Neural progenitor cell (in vitro differentiated cells): ENCODE results near the gene LRP1. TPM values are rescaled to one million over a fixed set of nuclear protein-coding genes. Genes with fewer than 3 reads are reported as not detected.

Experiments used
- DNase-seq: peaks from one replicate; pipeline ENCODE4 v3.0.0-alpha.2; 2016; ENCODE audit warnings: low spot score
- H2AFZ ChIP-seq: fragments of 200-600 bp; sonication (generic); replicated peaks from 2 replicates; pipeline ENCODE4 v1.6.1; 2016; ENCODE audit warnings: antibody characterized with exemption
- H3F3A ChIP-seq: fragments of 200-600 bp; sonication (generic); 2 replicates; pipeline ENCODE4 v1.6.1; 2016; ENCODE audit warnings: antibody characterized with exemption, low read depth
- H3K27ac ChIP-seq: fragments of 200-600 bp; sonication (generic); 2 replicates; pipeline ENCODE4 v1.5.1; 2016; ENCODE audit warnings: mild to moderate bottlenecking
- H3K27me3 ChIP-seq: fragments of 200-600 bp; sonication (generic); 2 replicates; pipeline ENCODE4 v1.6.1; 2016; ENCODE audit warnings: mild to moderate bottlenecking, moderate library complexity
- H3K36me3 ChIP-seq: fragments of 200-600 bp; sonication (generic); 2 replicates; pipeline ENCODE4 v1.5.1; 2016
- H3K4me1 ChIP-seq: fragments of 200-600 bp; sonication (generic); 2 replicates; pipeline ENCODE4 v1.6.1; 2016; ENCODE audit warnings: mixed run types
- H3K4me2 ChIP-seq: fragments of 200-600 bp; sonication (generic); 2 replicates; pipeline ENCODE4 v1.6.1; 2016
- H3K4me3 ChIP-seq: fragments of 200-600 bp; sonication (generic); 2 replicates; pipeline ENCODE4 v1.5.1; 2016
- H3K79me2 ChIP-seq: fragments of 200-600 bp; sonication (generic); 2 replicates; pipeline ENCODE4 v1.6.1; 2016; ENCODE audit warnings: low read depth
- H3K9ac ChIP-seq: fragments of 200-600 bp; sonication (generic); 2 replicates; pipeline ENCODE4 v1.6.1; 2016
- H3K9me3 ChIP-seq: fragments of 200-600 bp; sonication (generic); 2 replicates; pipeline ENCODE4 v1.5.1; 2016; ENCODE audit warnings: low read depth
- H4K20me1 ChIP-seq: fragments of 200-600 bp; sonication (generic); 2 replicates; pipeline ENCODE4 v1.6.1; 2016; ENCODE audit warnings: low read depth
- H3K27ac Mint-ChIP-seq: 3 replicates; pipeline ENCODE4 v1.8.0; 2021; ENCODE audit warnings: mixed read lengths
- H3K27me3 Mint-ChIP-seq: 2 replicates; pipeline ENCODE4 v1.8.0; 2022; ENCODE audit warnings: low read depth, mild to moderate bottlenecking, inconsistent platforms, moderate library complexity, mixed read lengths; ENCODE audit not compliant: insufficient read depth
- H3K36me3 Mint-ChIP-seq: 3 replicates; pipeline ENCODE4 v1.8.0; 2021; ENCODE audit warnings: mixed read lengths
- H3K4me1 Mint-ChIP-seq: 3 replicates; pipeline ENCODE4 v1.8.0; 2021; ENCODE audit warnings: mixed read lengths
- H3K4me3 Mint-ChIP-seq: 3 replicates; pipeline ENCODE4 v1.8.0; 2021; ENCODE audit warnings: mild to moderate bottlenecking, moderate library complexity, mixed read lengths
- H3K9me3 Mint-ChIP-seq: 3 replicates; pipeline ENCODE4 v1.8.0; 2020; ENCODE audit warnings: mixed read lengths
- EZH2 ChIP-seq: fragments of 200-600 bp; sonication (generic); IDR thresholded peaks from 2 replicates; pipeline ENCODE4 v1.6.1; 2017; ENCODE audit warnings: antibody characterized with exemption, mild to moderate bottlenecking, moderate library complexity
- EZH2phosphoT487 ChIP-seq: fragments of 200-600 bp; sonication (generic); IDR thresholded peaks from 2 replicates; pipeline ENCODE4 v1.6.1; 2017; ENCODE audit warnings: antibody characterized with exemption
- total RNA-seq: library from RNA; depleted of rRNA; stranded (reverse); fragments of >200 nt; gene quantifications from 2 replicates; pipeline ENCODE4 v1.2.3, GENCODE V29; 2015; ENCODE audit warnings: low replicate concordance
- TF ChIP-seq, protein P1 (sequence below): fragments of 200-600 bp; sonication (generic); IDR thresholded peaks from 2 replicates; pipeline ENCODE4 v1.5.1; 2017; ENCODE audit warnings: antibody characterized with exemption, mild to moderate bottlenecking

Gene LRP1
- total RNA-seq, 1 donor from 2014 or later, result 13.9 TPM

DNA sequence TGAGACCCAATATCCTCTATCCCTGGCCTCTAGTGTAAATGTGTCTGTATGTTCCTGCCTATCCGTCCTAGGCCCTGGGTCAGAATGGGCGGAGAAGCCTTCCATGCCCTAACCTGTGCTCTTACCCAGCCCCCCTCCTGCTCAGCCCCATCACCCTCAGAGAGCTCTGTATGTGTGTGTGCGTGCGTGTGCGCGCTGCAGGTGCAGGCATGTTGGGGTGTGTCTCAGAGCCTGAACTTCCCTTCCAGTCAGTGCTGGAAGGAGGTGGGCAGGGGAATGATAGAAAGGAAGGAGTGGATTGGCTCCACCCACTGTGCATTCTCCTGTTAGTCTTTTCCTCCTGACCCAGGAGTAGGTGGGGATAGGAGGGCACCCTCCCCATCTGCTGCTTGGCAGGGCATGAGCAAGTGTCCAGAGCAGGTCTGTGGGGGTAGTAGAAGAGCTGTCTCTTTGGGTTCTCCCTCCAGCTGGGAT lies 32.1 kb upstream of the LRP1 start:
- no peaks in the 10 kb centered on the region for H3K36me3 ChIP-seq
- no peak for DNase-seq
- H3K27me3 ChIP-seq, result no peaks in the 10 kb centered on the region
- peaks cover 11% of the 10 kb centered on the region for H3F3A ChIP-seq
- H3K27ac ChIP-seq, result no peak overlapping the region
- peaks cover 10% of the 10 kb centered on the region for H3K4me1 ChIP-seq
- no peak overlapping the region for H3K4me3 ChIP-seq
- H4K20me1 ChIP-seq, result peaks cover 22% of the 10 kb centered on the region
- no peak overlapping the region for H3K9ac ChIP-seq
- Mint-ChIP-seq H3K9me3 (no peaks in the 10 kb centered on the region), H3K36me3 (peaks cover 27% of the 10 kb centered on the region), H3K27me3 (peaks cover 7% of the 10 kb centered on the region), H3K4me3 (peak overlapping the region; percentile 20), H3K27ac (peak overlapping the region; percentile 87), H3K4me1 (peaks cover 44% of the 10 kb centered on the region)
- TF ChIP-seq, protein P1, sequence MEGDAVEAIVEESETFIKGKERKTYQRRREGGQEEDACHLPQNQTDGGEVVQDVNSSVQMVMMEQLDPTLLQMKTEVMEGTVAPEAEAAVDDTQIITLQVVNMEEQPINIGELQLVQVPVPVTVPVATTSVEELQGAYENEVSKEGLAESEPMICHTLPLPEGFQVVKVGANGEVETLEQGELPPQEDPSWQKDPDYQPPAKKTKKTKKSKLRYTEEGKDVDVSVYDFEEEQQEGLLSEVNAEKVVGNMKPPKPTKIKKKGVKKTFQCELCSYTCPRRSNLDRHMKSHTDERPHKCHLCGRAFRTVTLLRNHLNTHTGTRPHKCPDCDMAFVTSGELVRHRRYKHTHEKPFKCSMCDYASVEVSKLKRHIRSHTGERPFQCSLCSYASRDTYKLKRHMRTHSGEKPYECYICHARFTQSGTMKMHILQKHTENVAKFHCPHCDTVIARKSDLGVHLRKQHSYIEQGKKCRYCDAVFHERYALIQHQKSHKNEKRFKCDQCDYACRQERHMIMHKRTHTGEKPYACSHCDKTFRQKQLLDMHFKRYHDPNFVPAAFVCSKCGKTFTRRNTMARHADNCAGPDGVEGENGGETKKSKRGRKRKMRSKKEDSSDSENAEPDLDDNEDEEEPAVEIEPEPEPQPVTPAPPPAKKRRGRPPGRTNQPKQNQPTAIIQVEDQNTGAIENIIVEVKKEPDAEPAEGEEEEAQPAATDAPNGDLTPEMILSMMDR, result no peak
- no peak for TF ChIP-seq EZH2
- H3K9me3 ChIP-seq, result no peaks in the 10 kb centered on the region
- no peak overlapping the region for H3K4me2 ChIP-seq
- no peak overlapping the region for H2AFZ ChIP-seq
- H3K79me2 ChIP-seq, result peaks cover 7% of the 10 kb centered on the region

DNA sequence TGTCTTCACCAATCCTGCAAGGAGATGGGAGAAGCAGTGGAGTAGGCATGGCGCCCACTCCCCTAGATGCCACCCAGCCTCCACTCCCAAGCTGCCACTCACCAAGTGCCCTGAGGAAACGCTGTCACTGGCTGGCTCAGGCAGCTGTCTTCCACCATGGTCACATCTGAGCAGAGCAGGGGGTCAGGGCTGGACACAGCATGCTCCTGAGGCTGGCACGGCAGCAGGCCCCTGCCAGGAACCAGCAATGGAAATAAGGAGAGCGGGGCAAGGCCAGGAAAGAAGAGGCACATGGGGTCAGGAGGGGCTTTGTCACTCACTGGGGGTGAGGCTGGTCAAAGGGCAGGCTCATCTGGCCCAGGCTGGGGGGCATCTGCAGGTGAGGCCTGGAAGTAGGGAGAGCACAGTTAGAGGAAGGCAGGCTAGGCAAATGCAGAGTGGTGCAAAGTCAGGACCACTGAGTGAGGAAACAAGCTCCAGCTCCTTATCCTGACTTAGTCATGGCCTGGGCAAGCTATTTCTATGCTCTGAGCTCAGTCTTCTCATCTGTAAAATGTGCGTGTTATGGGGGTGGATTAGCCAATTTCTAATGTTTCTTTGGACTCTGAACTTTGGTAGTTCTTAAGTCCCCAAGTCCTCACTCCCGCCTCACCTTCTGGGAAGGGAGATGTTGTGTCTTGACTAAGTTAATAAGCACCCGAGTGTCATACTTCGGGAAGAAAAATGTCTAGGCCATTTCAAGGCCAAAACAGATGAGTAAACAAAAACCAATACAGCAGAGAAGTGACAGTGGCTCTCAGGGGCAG lies 31.3 kb upstream of the LRP1 start:
- Mint-ChIP-seq H3K27me3 (peaks cover 7% of the 10 kb centered on the region), H3K4me1 (peaks cover 42% of the 10 kb centered on the region), H3K4me3 (no peak overlapping the region), H3K27ac (peak overlapping the region; percentile 84), H3K36me3 (peaks cover 23% of the 10 kb centered on the region), H3K9me3 (no peaks in the 10 kb centered on the region)
- no peaks in the 10 kb centered on the region for H3K79me2 ChIP-seq
- H4K20me1 ChIP-seq, result peaks cover 14% of the 10 kb centered on the region
- H3K27me3 ChIP-seq, result no peaks in the 10 kb centered on the region
- no peak overlapping the region for H2AFZ ChIP-seq
- no peaks in the 10 kb centered on the region for H3K9me3 ChIP-seq
- DNase-seq, result no peak
- H3K4me1 ChIP-seq, result peaks cover 10% of the 10 kb centered on the region
- peaks cover 11% of the 10 kb centered on the region for H3F3A ChIP-seq
- TF ChIP-seq, protein P1, result no peak
- TF ChIP-seq EZH2, result no peak
- TF ChIP-seq EZH2phosphoT487, result no peak
- no peaks in the 10 kb centered on the region for H3K36me3 ChIP-seq
- no peak overlapping the region for H3K4me3 ChIP-seq
- no peak overlapping the region for H3K4me2 ChIP-seq
- H3K9ac ChIP-seq, result no peak overlapping the region
- H3K27ac ChIP-seq, result no peak overlapping the region

DNA sequence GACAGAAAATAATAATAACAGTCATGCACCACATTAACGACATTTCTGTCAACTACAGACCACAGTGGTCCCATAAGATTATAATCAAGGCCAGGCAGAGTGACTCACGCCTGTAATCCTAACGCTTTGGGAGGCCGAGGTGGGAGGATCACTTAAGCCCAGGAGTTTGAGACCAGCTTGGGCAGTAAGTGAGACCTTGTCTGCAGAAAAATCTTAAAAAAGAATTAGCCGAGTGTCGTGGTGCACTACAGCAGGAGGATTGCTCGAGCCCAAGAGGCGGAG lies 30.8 kb upstream of the LRP1 start:
- Histone ChIP-seq H3K9ac (no peak overlapping the region), H4K20me1 (peaks cover 9% of the 10 kb centered on the region), H3K4me3 (no peak overlapping the region), H3K79me2 (no peaks in the 10 kb centered on the region), H3K4me2 (no peak overlapping the region), H3K4me1 (peaks cover 10% of the 10 kb centered on the region), H3K36me3 (no peaks in the 10 kb centered on the region), H3F3A (peaks cover 11% of the 10 kb centered on the region), H3K27ac (no peak overlapping the region), H3K27me3 (no peaks in the 10 kb centered on the region), H2AFZ (no peak overlapping the region), H3K9me3 (no peaks in the 10 kb centered on the region)
- peaks cover 7% of the 10 kb centered on the region for H3K27me3 Mint-ChIP-seq
- DNase-seq, result no peak
- H3K36me3 Mint-ChIP-seq, result peaks cover 22% of the 10 kb centered on the region
- H3K27ac Mint-ChIP-seq, result no peak overlapping the region
- H3K4me1 Mint-ChIP-seq, result peaks cover 42% of the 10 kb centered on the region
- TF ChIP-seq, protein P1, result no peak
- TF ChIP-seq EZH2, result no peak
- TF ChIP-seq EZH2phosphoT487, result no peak
- no peaks in the 10 kb centered on the region for H3K9me3 Mint-ChIP-seq
- H3K4me3 Mint-ChIP-seq, result no peak overlapping the region
